ENCODE measurements around the gene IL22.

The IL22 gene

DNA sequence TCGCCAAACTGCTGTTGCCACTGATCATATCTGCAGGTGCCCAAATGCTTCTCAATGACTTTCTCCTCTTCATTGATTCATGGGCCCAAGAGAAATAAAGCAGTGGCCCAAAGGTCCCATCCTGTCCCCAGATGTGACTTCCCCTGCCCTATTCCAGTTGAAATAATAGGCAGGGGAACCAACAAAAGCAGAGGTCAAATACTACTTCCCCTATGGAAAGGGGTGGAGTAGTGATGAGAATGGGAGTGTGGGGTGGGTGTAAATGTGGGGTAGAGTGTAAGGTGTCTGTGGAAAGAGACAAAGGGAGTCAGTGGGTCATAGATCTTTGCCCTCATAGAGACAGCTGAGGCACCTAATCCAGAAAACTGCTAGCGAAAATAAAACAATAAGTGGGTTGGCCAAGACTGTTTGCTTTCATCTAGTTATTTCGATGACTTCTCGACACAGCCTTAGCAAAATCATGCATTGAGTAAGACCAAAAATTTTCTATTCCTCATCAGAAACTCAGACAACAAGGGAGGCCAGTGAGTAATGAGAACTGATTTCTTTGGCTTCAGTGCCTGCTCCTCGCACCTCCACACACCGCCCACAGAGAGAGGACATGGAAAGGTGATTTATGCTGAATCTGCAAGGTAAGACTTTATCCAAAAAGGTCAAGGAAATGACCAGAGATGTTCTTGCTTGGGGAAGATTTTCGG is 10.9 kb upstream of the IL22 start:
- TF ChIP-seq, protein P1, sequence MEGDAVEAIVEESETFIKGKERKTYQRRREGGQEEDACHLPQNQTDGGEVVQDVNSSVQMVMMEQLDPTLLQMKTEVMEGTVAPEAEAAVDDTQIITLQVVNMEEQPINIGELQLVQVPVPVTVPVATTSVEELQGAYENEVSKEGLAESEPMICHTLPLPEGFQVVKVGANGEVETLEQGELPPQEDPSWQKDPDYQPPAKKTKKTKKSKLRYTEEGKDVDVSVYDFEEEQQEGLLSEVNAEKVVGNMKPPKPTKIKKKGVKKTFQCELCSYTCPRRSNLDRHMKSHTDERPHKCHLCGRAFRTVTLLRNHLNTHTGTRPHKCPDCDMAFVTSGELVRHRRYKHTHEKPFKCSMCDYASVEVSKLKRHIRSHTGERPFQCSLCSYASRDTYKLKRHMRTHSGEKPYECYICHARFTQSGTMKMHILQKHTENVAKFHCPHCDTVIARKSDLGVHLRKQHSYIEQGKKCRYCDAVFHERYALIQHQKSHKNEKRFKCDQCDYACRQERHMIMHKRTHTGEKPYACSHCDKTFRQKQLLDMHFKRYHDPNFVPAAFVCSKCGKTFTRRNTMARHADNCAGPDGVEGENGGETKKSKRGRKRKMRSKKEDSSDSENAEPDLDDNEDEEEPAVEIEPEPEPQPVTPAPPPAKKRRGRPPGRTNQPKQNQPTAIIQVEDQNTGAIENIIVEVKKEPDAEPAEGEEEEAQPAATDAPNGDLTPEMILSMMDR (IDR thresholded peaks at IDR 0.05; ENCODE audit: low read depth, low read length) = no peak
- H3K4me3 ChIP-seq (ENCODE audit: low read depth, low read length) = no peak overlapping the region

DNA sequence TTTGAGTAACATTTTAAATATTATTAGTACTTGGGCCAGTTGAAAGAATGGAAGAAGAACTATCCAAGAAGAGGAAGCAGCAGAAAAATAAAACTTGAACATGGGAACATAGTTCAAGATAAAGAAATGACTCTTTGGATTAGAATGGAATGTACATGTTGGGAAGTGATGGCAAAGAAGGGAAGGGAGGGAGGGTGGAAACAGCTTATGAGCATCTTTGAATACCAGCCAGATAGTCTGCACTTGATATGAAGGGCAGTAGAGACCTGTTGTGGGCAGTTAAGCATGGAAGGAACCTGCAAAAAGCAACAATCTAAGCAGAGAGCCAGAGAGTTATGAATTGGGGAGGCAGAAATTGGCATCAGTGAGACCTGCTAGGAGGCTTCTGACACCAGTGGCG is 10.0 kb upstream of the IL22 start:
- TF ChIP-seq, protein P1 (IDR thresholded peaks at IDR 0.05; ENCODE audit: low read depth, low read length) = no peak
- no peak overlapping the region for H3K4me3 ChIP-seq (ENCODE audit: low read depth, low read length)

DNA sequence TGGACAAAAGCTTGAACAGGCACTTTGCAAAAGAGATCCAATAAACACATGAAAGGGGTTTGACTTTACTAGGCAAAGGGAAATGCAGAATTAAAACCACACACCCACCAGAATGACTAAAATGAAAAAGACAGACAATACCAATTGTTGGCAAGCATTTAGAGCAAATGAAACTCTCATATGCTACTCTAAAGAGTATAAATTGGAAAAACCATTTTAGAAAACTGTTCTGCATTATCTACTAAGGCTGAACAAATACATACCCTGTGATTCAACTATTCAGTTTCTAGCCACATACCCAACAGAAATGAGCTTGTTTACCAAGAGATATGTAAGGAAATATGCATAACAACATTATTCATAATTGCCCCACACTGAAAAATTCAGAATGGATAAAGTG is 8.5 kb upstream of the IL22 start:
- H3K4me3 ChIP-seq (ENCODE audit: low read depth, low read length) = no peak overlapping the region
- TF ChIP-seq, protein P1 (IDR thresholded peaks at IDR 0.05; ENCODE audit: low read depth, low read length) = no peak

DNA sequence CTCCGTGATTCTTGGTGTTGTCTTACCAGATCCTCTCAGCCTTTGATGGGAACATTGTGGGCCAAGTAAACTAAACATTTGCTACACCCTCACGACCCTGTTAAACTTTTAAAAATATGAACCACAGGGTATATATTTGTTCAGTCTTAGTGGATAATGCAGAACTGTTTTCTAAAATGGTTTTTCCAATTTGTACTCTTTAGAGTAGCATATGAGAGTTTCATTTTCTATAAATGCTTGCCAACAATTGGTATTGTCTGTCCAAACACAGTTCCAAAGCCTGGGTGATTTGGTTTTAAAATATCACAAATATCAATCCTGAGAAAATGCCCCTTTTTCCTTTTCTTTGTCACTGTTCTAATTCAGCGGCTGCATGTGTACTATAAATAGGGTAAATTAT is 6.7 kb upstream of the IL22 start:
- TF ChIP-seq, protein P1 (IDR thresholded peaks at IDR 0.05; ENCODE audit: low read depth, low read length) = no peak
- H3K4me3 ChIP-seq (ENCODE audit: low read depth, low read length) = no peak overlapping the region

DNA sequence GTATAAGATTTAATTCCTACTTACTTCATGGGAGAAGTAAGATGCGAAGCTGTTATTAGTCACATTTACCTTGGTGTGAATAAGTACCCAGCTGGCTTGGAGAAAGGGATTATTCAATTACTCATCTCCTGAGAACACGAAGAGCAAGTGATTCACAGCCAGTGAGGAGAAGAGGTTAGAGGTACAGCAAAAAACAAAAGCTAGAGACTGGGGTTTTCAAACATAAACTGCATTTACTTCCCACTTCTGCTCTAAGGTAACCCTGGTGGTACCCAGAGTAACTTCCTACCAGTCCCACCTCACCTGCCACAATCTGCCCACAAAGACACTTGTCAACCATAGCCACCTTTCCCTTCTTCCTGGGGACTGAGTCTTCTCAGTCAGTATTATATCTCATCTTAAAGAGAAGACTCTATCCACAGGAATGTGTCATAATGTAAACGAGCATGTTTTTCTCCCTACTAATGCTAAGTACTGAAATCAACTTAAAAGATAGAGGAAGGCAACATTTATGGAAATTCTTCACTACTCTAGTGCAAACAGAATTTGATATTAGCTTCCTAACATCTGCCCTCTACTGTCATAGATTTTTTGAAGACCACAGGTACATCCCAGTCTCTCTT is 6.0 kb upstream of the IL22 start:
- no peak overlapping the region for H3K4me3 ChIP-seq (ENCODE audit: low read depth, low read length)
- TF ChIP-seq, protein P1 (IDR thresholded peaks at IDR 0.05; ENCODE audit: low read depth, low read length) = no peak

DNA sequence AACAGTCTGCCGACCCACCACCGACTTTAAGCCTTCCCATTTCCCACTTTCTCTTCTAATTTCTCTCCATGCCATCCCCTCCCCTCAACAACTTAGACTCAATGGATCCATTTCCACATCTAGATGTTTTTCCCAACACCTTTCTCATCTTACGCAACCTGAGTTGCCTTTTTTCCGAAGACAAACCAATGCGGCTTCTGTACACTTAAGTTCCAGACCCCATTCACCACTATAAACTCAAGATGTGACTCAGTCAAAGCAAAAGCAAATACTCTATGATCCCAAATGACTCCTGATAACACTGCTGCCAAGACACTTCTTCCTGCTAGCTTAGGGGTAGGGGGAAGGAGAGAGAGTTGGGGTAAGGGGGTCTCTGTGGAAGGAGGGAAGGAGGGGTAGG is 1.3 kb downstream of the IL22 start:
- H3K4me3 ChIP-seq (ENCODE audit: low read depth, low read length) = no peak overlapping the region
- TF ChIP-seq, protein P1 (IDR thresholded peaks at IDR 0.05; ENCODE audit: low read depth, low read length) = no peak

DNA sequence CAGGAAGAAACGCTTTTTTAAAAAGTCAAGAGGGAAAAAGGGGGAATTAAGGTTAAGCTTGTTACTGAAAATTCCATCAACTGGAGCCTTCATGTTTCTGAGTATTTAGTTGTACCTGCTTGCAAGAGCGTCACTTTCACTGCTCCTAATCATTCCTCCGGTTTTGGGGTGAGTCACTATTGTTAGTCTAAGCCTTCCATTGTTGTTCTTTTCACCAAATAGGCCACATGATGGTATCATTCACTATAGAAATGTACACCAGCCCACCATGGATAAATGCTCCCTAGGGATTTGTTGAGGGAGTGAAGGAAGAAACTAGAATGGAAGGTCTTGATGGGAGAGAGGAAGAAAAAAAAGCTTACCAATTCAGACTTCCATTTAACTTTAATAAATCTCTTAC is 3.0 kb downstream of the IL22 start:
- H3K4me3 ChIP-seq (ENCODE audit: low read depth, low read length) = no peak overlapping the region
- TF ChIP-seq, protein P1 (IDR thresholded peaks at IDR 0.05; ENCODE audit: low read depth, low read length) = no peak

Measured in WI38 (cell line).